ENCODE data around the gene ETS1.

Gene ETS1

DNA sequence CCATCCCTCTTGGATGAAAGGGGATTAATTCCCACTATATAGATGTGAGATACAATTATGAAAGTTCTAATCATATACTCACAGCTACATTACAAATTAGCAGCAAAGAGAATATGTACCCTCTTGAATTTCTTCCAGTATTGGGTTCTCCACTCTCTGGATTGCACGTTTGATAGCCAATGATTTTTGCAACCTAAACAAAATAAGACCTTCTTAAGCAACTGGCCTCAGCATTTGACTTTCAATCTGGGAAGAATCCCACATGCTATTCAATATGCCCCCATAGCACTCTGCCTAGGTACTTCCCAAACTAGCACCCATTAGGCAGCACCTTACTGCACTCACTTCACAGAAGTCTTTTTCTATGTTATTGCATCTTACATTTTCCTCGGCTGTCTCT is 55.8 kb downstream of the ETS1 start:
- DNase-seq (ENCODE audit: insufficient read length, low spot score): no peak
- TF ChIP-seq, protein P1, sequence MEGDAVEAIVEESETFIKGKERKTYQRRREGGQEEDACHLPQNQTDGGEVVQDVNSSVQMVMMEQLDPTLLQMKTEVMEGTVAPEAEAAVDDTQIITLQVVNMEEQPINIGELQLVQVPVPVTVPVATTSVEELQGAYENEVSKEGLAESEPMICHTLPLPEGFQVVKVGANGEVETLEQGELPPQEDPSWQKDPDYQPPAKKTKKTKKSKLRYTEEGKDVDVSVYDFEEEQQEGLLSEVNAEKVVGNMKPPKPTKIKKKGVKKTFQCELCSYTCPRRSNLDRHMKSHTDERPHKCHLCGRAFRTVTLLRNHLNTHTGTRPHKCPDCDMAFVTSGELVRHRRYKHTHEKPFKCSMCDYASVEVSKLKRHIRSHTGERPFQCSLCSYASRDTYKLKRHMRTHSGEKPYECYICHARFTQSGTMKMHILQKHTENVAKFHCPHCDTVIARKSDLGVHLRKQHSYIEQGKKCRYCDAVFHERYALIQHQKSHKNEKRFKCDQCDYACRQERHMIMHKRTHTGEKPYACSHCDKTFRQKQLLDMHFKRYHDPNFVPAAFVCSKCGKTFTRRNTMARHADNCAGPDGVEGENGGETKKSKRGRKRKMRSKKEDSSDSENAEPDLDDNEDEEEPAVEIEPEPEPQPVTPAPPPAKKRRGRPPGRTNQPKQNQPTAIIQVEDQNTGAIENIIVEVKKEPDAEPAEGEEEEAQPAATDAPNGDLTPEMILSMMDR (IDR thresholded peaks at IDR 0.05; ENCODE audit: insufficient read depth, missing control alignments): no peak
- no peak for FAIRE-seq

DNA sequence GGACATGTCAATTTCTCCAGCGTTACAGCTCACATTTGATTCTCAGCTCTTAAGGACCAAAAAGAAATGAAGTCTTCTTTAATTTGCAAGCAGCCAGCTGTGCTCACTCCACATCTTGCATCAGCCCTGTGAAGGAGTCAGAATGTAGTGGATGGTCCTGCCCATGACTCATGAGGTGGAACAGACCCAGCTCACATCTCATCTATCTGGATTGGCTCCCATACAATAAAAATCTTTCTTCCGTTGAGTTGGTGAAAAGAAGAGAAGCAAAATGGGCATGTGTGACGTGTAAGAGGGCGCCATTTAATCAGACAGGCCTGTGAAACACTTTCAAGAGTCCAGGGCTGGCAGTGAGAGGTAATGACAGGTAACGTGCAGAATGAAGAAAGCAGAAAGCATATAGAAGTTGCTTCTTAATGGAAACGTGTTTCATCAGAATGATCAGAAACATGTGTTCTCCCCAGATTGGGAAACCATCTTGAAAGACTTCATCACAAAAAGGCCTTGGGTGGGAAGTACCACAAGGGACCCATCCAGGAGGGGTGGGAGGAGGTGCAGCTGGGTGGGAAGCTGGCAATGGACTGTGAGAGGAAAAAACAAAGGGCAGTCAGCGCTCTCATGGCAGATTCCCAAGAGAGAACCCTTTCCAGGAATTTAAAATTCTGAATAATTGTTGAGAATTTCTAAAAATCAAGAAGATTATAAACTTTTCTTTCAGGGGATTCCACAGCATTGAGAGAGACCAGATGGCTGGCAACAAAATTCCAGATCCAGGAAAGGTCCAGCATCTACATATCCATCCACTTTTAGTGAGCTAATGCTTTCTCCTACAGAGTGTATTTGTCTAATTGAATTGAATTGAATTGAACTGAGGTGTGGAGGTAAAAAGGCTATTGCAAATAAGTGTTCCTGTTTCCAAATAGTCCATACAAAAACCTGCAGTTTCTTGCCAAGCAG is 57.0 kb downstream of the ETS1 start:
- TF ChIP-seq, protein P1 (IDR thresholded peaks at IDR 0.05; ENCODE audit: insufficient read depth, missing control alignments): no peak
- DNase-seq (ENCODE audit: insufficient read length, low spot score) (no peak), FAIRE-seq (no peak)

DNA sequence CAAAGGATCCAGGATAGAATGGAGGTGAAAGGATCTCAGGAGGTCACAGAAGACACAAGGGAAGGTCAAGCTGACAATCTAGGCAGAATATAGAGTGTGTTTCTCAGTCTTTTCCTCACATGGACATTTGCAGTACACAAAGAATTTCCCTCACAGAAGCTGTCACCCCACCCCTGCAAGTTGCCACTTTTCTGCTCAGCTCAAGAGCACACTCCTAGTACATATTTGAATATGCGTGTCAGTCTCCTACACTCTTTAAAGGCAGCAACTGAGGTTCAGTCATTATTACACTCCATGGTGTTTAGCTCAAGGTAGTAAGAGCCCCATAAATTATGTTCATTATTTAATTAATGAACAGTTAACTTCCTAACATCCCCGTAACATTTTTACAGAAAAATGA is 59.1 kb downstream of the ETS1 start:
- TF ChIP-seq, protein P1 (IDR thresholded peaks at IDR 0.05; ENCODE audit: insufficient read depth, missing control alignments): no peak
- DNase-seq (ENCODE audit: insufficient read length, low spot score) (no peak), FAIRE-seq (no peak)

DNA sequence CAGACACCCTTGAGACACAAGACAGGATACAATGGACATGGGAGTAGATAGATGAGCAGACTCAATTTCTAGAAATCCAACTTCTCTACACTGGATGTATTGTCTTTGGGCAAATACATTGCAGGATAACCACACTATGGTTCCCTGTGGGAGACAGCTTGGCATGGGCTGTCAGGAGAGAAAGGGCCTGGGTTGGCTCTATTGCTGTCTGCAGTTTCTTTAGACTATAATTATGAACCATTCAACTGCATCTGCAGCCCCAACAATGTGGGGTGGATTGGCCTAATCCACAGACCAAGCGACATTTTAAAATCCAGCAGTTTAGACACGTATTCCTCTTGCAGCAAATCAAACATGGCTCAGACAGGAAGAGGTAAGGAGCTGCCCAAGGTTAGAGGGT is 60.3 kb downstream of the ETS1 start:
- FAIRE-seq (no peak), DNase-seq (ENCODE audit: insufficient read length, low spot score) (no peak)
- TF ChIP-seq, protein P1 (IDR thresholded peaks at IDR 0.05; ENCODE audit: insufficient read depth, missing control alignments): no peak

DNA sequence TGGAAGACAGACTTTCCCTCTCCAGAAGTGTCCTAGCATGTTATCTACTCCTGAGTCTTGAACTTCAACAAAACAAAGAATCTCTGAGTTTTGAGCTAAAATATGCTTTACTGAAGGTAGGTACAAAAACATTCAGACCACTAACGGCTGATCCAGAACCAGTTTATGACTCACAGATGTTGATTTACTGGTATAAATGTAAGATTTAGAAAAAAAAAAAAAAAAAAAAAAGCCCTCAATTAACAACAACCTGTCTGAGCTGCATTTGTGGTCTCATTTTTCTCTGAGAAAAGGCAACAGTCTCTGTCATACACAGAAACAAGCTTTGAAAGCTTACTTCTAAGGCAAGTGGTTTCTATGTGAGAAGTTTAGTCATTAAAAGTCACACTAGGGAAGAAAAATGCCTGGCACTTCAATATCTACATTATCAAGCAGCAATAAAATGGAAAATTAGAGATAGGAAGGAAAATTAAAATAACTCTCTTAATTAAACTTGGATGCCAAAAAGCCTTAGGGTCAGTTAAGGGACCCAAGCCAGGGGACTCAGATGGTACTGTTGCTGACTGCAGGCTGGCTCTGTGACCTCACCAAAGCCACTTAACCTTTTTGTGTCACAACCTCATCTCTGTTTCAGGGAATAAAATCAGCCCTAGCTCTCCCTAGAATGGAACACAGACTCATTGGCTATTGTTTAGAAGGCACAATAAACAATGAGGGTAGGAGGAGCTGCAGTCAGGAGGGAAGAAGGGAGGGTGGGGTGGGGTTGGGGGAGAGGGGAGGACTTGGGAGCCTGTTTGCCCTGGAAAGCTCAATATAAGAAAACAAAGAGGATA is 61.7 kb downstream of the ETS1 start:
- DNase-seq (ENCODE audit: insufficient read length, low spot score): no peak
- FAIRE-seq: no peak
- TF ChIP-seq, protein P1 (IDR thresholded peaks at IDR 0.05; ENCODE audit: insufficient read depth, missing control alignments): no peak

DNA sequence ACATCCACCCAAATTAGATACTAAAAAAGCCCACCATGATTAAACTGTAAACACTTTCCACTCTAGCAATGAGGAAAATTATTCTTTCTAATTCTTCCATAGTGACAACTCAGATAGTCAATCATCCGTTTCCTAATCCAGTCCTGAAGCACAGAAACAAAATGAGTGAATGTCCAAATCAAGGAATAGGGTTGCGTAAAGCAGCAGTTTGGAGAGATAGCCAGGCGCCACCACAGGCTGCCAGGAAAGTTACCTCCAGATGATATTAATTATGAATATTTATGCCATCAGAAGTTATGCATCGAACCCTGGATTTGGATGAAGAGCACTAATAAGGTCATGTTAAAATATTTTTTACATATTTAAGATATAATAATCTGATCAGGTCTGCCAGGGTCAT is 63.2 kb downstream of the ETS1 start:
- DNase-seq (ENCODE audit: insufficient read length, low spot score) (no peak), FAIRE-seq (no peak)
- TF ChIP-seq, protein P1 (IDR thresholded peaks at IDR 0.05; ENCODE audit: insufficient read depth, missing control alignments): no peak
